HL-60 (cell line): ENCODE measurements around the gene PTGES3L.
A peak's percentile ranks its signal among the peaks of the same experiment; 100 is the strongest.

Source experiments
- DNase-seq, 2 experiments: peaks; one replicate each; pipeline ENCODE4 v3.0.0-alpha.2; 2010 to 2020; ENCODE audit warnings: low read depth in 1 of 2, low spot score in 1 of 2
- H3K27ac ChIP-seq: fragments of 250-450 bp; sonication (Bioruptor Pico); replicated peaks from 2 replicates; pipeline ENCODE4 v1.5.1; 2020; ENCODE audit warnings: mild to moderate bottlenecking, moderate library complexity
- H3K27me3 ChIP-seq: fragments of 250-450 bp; sonication (Bioruptor Pico); 2 replicates; pipeline ENCODE4 v1.5.1; 2021; ENCODE audit warnings: mild to moderate bottlenecking, moderate library complexity; ENCODE audit not compliant: insufficient read depth, poor library complexity, severe bottlenecking
- H3K4me3 ChIP-seq: replicated peaks from 2 replicates; pipeline ENCODE4 v1.5.1; 2011; ENCODE audit warnings: mild to moderate bottlenecking, control low read depth, low read length; ENCODE audit not compliant: insufficient read depth
- GABPA ChIP-seq: IDR thresholded peaks from 2 replicates; pipeline ENCODE4 v1.6.1; 2012; ENCODE audit warnings: low read depth
- POLR2AphosphoS5 ChIP-seq: IDR thresholded peaks from 2 replicates; pipeline ENCODE4 v1.6.1; 2012; ENCODE audit warnings: low read depth
- SPI1 ChIP-seq: IDR thresholded peaks from 2 replicates; pipeline ENCODE4 v1.6.1; 2012; ENCODE audit warnings: low read depth, mild to moderate bottlenecking, borderline replicate concordance
- long read RNA-seq: library from polyadenylated mRNA; unstranded; transcript quantifications from one replicate; pipeline ENCODE4 v2.0.0, GENCODE V29; 2020
- TF ChIP-seq, protein P1 (sequence below): IDR thresholded peaks from one replicate; pipeline ENCODE4 v1.5.1; 2011; ENCODE audit warnings: low read length, control low read depth, inconsistent platforms; ENCODE audit not compliant: insufficient read depth
- TF ChIP-seq, protein P2 (sequence below): IDR thresholded peaks from 2 replicates; pipeline ENCODE4 v1.6.1; 2012; ENCODE audit warnings: low read depth; ENCODE audit not compliant: insufficient replicate concordance

The PTGES3L gene
- long read RNA-seq, transcript PTGES3L-206 (7 exons, 855 nt) = major isoform, 19 of 20 reads
- long read RNA-seq, partial matches to known transcripts = 0 of 20 reads
- long read RNA-seq, other reads (novel, unspliced or antisense) = 1 of 20 reads

DNA sequence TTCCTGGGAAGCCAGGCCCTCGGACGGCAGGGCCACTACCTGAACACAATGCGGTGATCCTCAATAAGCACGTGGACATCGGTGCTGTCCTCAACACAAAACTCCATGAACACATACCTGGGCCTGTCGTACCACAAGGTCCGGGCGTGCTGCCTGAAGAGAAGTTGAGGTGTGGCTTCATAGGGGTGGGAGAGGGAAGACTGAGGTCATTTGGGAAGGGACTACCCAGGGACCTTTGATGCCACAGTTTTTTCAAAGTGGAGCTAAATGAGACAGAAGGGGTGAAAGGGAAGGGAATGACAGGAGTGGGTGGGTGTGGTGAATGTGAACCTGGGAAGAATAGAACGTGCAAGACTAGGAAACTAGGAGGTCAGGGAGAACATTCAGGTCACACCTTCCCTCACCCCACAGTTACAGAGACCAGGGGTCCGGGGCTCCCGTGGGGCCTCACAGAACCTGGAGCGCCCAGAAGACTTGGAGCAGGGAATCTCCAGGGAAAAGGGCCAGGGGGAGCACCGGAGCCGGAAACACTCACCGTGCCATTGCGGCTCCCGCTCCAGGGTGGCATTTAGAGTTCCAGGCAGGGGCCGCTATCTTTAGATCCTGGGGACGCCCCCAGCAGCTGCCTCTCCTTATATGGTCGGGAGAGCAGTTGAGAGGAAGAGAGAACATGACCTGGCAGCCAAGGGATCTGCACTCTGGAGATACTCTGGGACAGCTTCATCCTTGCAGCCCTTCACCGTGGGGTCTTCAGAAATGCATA, at the start of gene PTGES3L:
Gene PTGES3L (minus strand): TSS at position 570 of the 763 bp plus-strand sequence. CDS start 27 bp downstream, at position 543.
- Histone ChIP-seq H3K27me3 (no peaks in the 10 kb centered on the region), H3K4me3 (peak within 1 kb of the TSS; percentile 93), H3K27ac (peak within 1 kb of the TSS; percentile 79)
- DNase-seq = peak in 1 of 2 experiments; percentile 32
- TF ChIP-seq, protein P1, sequence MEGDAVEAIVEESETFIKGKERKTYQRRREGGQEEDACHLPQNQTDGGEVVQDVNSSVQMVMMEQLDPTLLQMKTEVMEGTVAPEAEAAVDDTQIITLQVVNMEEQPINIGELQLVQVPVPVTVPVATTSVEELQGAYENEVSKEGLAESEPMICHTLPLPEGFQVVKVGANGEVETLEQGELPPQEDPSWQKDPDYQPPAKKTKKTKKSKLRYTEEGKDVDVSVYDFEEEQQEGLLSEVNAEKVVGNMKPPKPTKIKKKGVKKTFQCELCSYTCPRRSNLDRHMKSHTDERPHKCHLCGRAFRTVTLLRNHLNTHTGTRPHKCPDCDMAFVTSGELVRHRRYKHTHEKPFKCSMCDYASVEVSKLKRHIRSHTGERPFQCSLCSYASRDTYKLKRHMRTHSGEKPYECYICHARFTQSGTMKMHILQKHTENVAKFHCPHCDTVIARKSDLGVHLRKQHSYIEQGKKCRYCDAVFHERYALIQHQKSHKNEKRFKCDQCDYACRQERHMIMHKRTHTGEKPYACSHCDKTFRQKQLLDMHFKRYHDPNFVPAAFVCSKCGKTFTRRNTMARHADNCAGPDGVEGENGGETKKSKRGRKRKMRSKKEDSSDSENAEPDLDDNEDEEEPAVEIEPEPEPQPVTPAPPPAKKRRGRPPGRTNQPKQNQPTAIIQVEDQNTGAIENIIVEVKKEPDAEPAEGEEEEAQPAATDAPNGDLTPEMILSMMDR = no peak
- TF ChIP-seq SPI1 (no peak), GABPA (0 out of 2 replicates have a peak, but pooled peaks have one; percentile 17)

DNA sequence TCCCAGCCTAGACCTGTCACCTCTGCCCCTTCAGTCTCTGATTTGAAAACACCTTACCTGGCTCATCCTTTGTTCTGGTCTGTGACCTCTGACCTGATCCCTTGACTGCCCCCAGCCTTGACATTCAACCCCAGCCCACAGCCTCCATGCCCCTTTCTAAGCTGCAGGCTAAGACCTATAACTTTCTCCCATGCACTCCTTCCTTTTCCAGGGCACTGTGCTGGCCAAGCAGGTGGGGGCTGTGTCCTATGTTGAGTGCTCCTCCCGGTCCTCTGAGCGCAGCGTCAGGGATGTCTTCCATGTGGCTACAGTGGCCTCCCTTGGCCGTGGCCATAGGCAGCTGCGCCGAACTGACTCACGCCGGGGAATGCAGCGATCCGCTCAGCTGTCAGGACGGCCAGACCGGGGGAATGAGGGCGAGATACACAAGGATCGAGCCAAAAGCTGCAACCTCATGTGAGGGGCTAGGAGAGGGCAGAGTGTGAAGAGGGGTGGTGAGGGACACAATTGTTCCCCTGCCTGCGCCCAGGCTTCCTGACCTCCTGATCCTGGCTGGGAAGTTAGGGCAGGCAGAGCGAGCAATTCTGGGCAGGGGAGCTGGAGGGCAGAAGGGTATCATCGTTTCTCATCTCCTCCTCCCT, 48.5 kb upstream of the PTGES3L start:
- Histone ChIP-seq H3K27me3 (no peaks in the 10 kb centered on the region), H3K27ac (no peak overlapping the region), H3K4me3 (no peak overlapping the region)
- DNase-seq = no peak
- TF ChIP-seq SPI1 = no peak
- TF ChIP-seq, protein P2, sequence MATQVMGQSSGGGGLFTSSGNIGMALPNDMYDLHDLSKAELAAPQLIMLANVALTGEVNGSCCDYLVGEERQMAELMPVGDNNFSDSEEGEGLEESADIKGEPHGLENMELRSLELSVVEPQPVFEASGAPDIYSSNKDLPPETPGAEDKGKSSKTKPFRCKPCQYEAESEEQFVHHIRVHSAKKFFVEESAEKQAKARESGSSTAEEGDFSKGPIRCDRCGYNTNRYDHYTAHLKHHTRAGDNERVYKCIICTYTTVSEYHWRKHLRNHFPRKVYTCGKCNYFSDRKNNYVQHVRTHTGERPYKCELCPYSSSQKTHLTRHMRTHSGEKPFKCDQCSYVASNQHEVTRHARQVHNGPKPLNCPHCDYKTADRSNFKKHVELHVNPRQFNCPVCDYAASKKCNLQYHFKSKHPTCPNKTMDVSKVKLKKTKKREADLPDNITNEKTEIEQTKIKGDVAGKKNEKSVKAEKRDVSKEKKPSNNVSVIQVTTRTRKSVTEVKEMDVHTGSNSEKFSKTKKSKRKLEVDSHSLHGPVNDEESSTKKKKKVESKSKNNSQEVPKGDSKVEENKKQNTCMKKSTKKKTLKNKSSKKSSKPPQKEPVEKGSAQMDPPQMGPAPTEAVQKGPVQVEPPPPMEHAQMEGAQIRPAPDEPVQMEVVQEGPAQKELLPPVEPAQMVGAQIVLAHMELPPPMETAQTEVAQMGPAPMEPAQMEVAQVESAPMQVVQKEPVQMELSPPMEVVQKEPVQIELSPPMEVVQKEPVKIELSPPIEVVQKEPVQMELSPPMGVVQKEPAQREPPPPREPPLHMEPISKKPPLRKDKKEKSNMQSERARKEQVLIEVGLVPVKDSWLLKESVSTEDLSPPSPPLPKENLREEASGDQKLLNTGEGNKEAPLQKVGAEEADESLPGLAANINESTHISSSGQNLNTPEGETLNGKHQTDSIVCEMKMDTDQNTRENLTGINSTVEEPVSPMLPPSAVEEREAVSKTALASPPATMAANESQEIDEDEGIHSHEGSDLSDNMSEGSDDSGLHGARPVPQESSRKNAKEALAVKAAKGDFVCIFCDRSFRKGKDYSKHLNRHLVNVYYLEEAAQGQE = no peak
- TF ChIP-seq, protein P1 = no peak

DNA sequence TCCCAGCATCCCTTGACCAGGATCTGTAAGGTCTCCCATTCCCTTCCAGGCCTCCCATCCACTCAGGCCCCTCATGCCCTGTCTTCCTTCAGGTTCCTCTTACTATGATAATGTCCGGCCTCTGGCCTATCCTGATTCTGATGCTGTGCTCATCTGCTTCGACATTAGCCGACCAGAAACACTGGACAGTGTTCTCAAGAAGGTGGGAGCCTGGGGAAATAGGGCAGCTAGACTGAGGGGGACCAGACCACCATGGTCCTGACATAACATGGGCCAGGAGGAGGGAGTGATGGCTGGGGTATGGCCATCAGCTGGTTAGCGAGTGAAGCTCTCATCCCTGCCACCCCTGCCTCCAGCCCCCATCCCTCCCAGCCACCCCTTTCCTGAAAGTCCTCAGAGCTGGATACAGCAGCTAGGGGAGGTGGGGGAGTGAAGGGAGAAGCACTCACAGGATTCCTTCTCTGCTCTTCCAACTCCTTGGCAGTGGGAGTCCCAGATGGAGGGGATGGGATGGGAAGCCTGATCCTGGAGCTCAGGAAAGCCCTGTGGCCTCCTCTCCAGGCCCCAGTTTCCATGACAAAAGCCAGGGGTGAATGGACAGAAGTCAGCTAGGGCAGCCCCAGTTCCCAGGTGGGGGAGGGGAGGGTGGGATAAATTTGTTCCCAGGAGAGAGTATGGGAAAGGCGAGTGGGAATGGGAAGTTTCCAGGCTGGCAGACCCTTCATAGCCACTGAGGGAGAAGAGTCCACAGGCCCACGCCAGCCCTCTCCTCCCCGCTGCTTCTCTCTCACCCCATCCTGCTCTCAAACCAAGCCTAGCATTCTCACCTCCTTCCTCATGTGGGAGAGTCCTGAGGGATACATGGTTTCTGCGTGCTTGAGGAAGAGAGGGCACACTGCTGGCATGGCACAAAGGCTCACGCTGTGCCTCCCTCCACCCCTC, 47.5 kb upstream of the PTGES3L start:
- H3K27me3 ChIP-seq = no peaks in the 10 kb centered on the region
- no peak overlapping the region for H3K4me3 ChIP-seq
- no peak for DNase-seq
- TF ChIP-seq POLR2AphosphoS5 = no peak
- TF ChIP-seq GABPA = no peak
- TF ChIP-seq SPI1 = no peak
- TF ChIP-seq, protein P2 = no peak
- TF ChIP-seq, protein P1 = no peak
- no peak overlapping the region for H3K27ac ChIP-seq
